IMR-90 (cell line): ENCODE measurements around the gene WDR46. TPM values are rescaled to one million over a fixed set of nuclear protein-coding genes. Genes with fewer than 3 reads are reported as not detected.

Source experiments
- ATAC-seq: fragments of 200-7000 bp; cut with Tn5 transposase; 2 replicates; pipeline ENCODE4 v1.9.1; 2020; ENCODE audit warnings: low read depth, mild to moderate bottlenecking, moderate library complexity
- BruUV-seq: library from RNA; stranded (reverse); fragments of 400-500 nt; replicated peaks from 2 replicates; lab custom pipeline; 2021; lab: Mats Ljungman, UMichigan
- CTCF ChIA-PET: fragments of 300-600 bp; formaldehyde crosslinking; extraction: SDS; loops from one replicate; lab custom pipeline; 2021; ENCODE audit warnings: antibody characterized with exemption; lab: Yijun Ruan, JAX
- POLR2A ChIA-PET: fragments of 300-600 bp; sonication (Branson Sonifier 250); formaldehyde crosslinking; loops from one replicate; lab custom pipeline; 2022; ENCODE audit warnings: antibody characterized with exemption; ENCODE audit not compliant: unreplicated experiment; lab: Charles Lee
- DNase-seq: peaks from one replicate; pipeline ENCODE4 v3.0.0; 2013
- H2AFZ ChIP-seq: replicated peaks from 2 replicates; pipeline ENCODE3; 2013; ENCODE audit warnings: low read length, mild to moderate bottlenecking; ENCODE audit not compliant: poor library complexity
- H2AK5ac ChIP-seq: 2 replicates; pipeline ENCODE4 v1.6.1; 2013; ENCODE audit warnings: low read depth, low read length, inconsistent platforms
- H2AK9ac ChIP-seq: replicated peaks from 2 replicates; pipeline ENCODE3; 2013; ENCODE audit warnings: mild to moderate bottlenecking, low read depth, low read length, moderate library complexity; ENCODE audit not compliant: poor library complexity
- H2BK120ac ChIP-seq: 2 replicates; pipeline ENCODE4 v1.6.1; 2013; ENCODE audit warnings: low read depth, low read length, inconsistent platforms
- H2BK15ac ChIP-seq: 3 replicates; pipeline ENCODE4 v1.6.1; 2013; ENCODE audit warnings: low read depth, low read length, inconsistent platforms
- H2BK20ac ChIP-seq: 2 replicates; pipeline ENCODE4 v1.6.1; 2013; ENCODE audit warnings: low read depth, mild to moderate bottlenecking, inconsistent platforms, low read length, moderate library complexity
- H2BK5ac ChIP-seq: 2 replicates; pipeline ENCODE4 v1.6.1; 2013; ENCODE audit warnings: mild to moderate bottlenecking, low read depth, low read length, inconsistent platforms; ENCODE audit not compliant: poor library complexity, severe bottlenecking
- H3K14ac ChIP-seq: replicated peaks from 2 replicates; pipeline ENCODE4 v1.6.1; 2013; ENCODE audit warnings: low read depth, low read length, inconsistent platforms
- H3K18ac ChIP-seq: 2 replicates; pipeline ENCODE4 v1.6.1; 2013; ENCODE audit warnings: low read depth, low read length, control low read depth
- H3K23ac ChIP-seq: 2 replicates; pipeline ENCODE4 v1.6.1; 2013; ENCODE audit warnings: low read depth, low read length, inconsistent platforms
- H3K27ac ChIP-seq: 2 replicates; pipeline ENCODE4 v1.5.1; 2013; ENCODE audit warnings: mild to moderate bottlenecking, control low read depth, low read length; ENCODE audit not compliant: insufficient read depth
- H3K27me3 ChIP-seq: 2 replicates; pipeline ENCODE4 v1.6.1; 2013; ENCODE audit warnings: low read length; ENCODE audit not compliant: control insufficient read depth, insufficient read depth
- H3K36me3 ChIP-seq: 2 replicates; pipeline ENCODE4 v1.6.1; 2013; ENCODE audit warnings: low read length, mixed read lengths; ENCODE audit not compliant: control insufficient read depth, insufficient read depth
- H3K4ac ChIP-seq: 2 replicates; pipeline ENCODE4 v1.6.1; 2013; ENCODE audit warnings: low read depth, low read length, inconsistent platforms
- H3K4me1 ChIP-seq: 2 replicates; pipeline ENCODE4 v1.6.1; 2013; ENCODE audit warnings: low read length, mixed read lengths; ENCODE audit not compliant: control insufficient read depth, insufficient read depth
- H3K4me2 ChIP-seq: 2 replicates; pipeline ENCODE4 v1.6.1; 2013; ENCODE audit warnings: low read depth, mild to moderate bottlenecking, control low read depth, low read length, moderate library complexity
- H3K4me3 ChIP-seq: 2 replicates; pipeline ENCODE4 v1.5.1; 2013; ENCODE audit warnings: low read depth, mild to moderate bottlenecking, control low read depth, low read length, moderate library complexity; ENCODE audit not compliant: insufficient read depth
- H3K56ac ChIP-seq: 2 replicates; pipeline ENCODE4 v1.6.1; 2013; ENCODE audit warnings: low read length, inconsistent platforms; ENCODE audit not compliant: insufficient read depth; ENCODE audit errors: extremely low read depth
- H3K79me1 ChIP-seq, 2 experiments: 2 replicates each; pipeline ENCODE4 v1.6.1; 2013; ENCODE audit warnings: low read length in 2 of 2, inconsistent platforms in 1 of 2, low read depth in 1 of 2
- H3K9ac ChIP-seq: 2 replicates; pipeline ENCODE4 v1.6.1; 2013; ENCODE audit warnings: low read depth, low read length, control low read depth
- H3K9me1 ChIP-seq: 2 replicates; pipeline ENCODE4 v1.6.1; 2013; ENCODE audit warnings: low read length, inconsistent platforms; ENCODE audit not compliant: insufficient read depth
- H3K9me3 ChIP-seq: 2 replicates; pipeline ENCODE4 v1.6.1; 2013; ENCODE audit warnings: low read length; ENCODE audit not compliant: control insufficient read depth, insufficient read depth
- H4K20me1 ChIP-seq: 2 replicates; pipeline ENCODE4 v1.6.1; 2013; ENCODE audit warnings: low read length, inconsistent platforms; ENCODE audit not compliant: insufficient read depth
- H4K5ac ChIP-seq: 2 replicates; pipeline ENCODE4 v1.6.1; 2013; ENCODE audit warnings: mild to moderate bottlenecking, low read depth, low read length, control low read depth
- H4K8ac ChIP-seq, 2 experiments: 2 replicates each; pipeline ENCODE4 v1.6.1; 2013; ENCODE audit warnings: low read depth in 2 of 2, low read length in 2 of 2, control low read depth in 1 of 2, inconsistent platforms in 1 of 2
- H4K91ac ChIP-seq: 2 replicates; pipeline ENCODE4 v1.6.1; 2013; ENCODE audit warnings: low read depth, low read length, inconsistent platforms; ENCODE audit not compliant: insufficient read depth
- BHLHE40 ChIP-seq: fragments of 150-350 bp; IDR thresholded peaks from 2 replicates; pipeline ENCODE4 v1.6.1; 2016; ENCODE audit warnings: mild to moderate bottlenecking, low read depth, low read length
- CEBPB ChIP-seq: IDR thresholded peaks from 2 replicates; pipeline ENCODE4 v1.6.1; 2012; ENCODE audit warnings: low read depth, low read length, improper control_type of control experiment
- CHD1 ChIP-seq: IDR thresholded peaks from 2 replicates; pipeline ENCODE4 v1.6.1; 2012; ENCODE audit warnings: low read depth, low read length, improper control_type of control experiment
- CTCF ChIP-seq: conservative IDR thresholded peaks from 2 replicates; pipeline ENCODE4 v1.5.1; 2012; ENCODE audit warnings: mild to moderate bottlenecking, low read depth, low read length, improper control_type of control experiment
- ELK1 ChIP-seq: fragments of 150-350 bp; IDR thresholded peaks from 2 replicates; pipeline ENCODE4 v1.6.1; 2016; ENCODE audit warnings: low read depth, mild to moderate bottlenecking, low read length, moderate library complexity, borderline replicate concordance
- FOS ChIP-seq: fragments of 150-350 bp; IDR thresholded peaks from 2 replicates; pipeline ENCODE4 v1.6.1; 2016; ENCODE audit warnings: low read depth, low read length
- MAFK ChIP-seq: IDR thresholded peaks from 2 replicates; pipeline ENCODE4 v1.6.1; 2012; ENCODE audit warnings: low read depth, low read length, improper control_type of control experiment
- MAZ ChIP-seq: IDR thresholded peaks from 2 replicates; pipeline ENCODE4 v1.6.1; 2012; ENCODE audit warnings: low read depth, mild to moderate bottlenecking, low read length, improper control_type of control experiment, moderate library complexity, borderline replicate concordance
- MXI1 ChIP-seq: IDR thresholded peaks from 2 replicates; pipeline ENCODE4 v1.6.1; 2012; ENCODE audit warnings: low read depth, mild to moderate bottlenecking, low read length, moderate library complexity, borderline replicate concordance
- NFE2L2 ChIP-seq: fragments of 150-350 bp; IDR thresholded peaks from 2 replicates; pipeline ENCODE4 v1.6.1; 2016; ENCODE audit warnings: low read depth, mild to moderate bottlenecking, low read length
- POLR2A ChIP-seq: IDR thresholded peaks from 2 replicates; pipeline ENCODE4 v1.6.1; 2012; ENCODE audit warnings: mild to moderate bottlenecking, low read depth, low read length
- RAD21 ChIP-seq: IDR thresholded peaks from 2 replicates; pipeline ENCODE4 v1.6.1; 2012; ENCODE audit warnings: low read length, improper control_type of control experiment
- RCOR1 ChIP-seq: IDR thresholded peaks from 2 replicates; pipeline ENCODE4 v1.6.1; 2012; ENCODE audit warnings: mild to moderate bottlenecking, low read length, improper control_type of control experiment; ENCODE audit not compliant: insufficient replicate concordance
- RFX5 ChIP-seq: IDR thresholded peaks from 2 replicates; pipeline ENCODE4 v1.8.0; 2012; ENCODE audit warnings: low read depth, mild to moderate bottlenecking, low read length, moderate library complexity
- SMC3 ChIP-seq: fragments of 150-350 bp; IDR thresholded peaks from 2 replicates; pipeline ENCODE4 v1.6.1; 2016; ENCODE audit warnings: low read depth, mild to moderate bottlenecking, antibody characterized with exemption, low read length, moderate library complexity
- dilution Hi-C: fragments of 300-500 bp; cut with HindIII; formaldehyde crosslinking; loops from one replicate; pipeline ENCODE4 v1.14.3; 2018; ENCODE audit warnings: low sequenced_read_pairs; ENCODE audit not compliant: unreplicated experiment
- in situ Hi-C: fragments of 300-500 bp; cut with MboI; formaldehyde crosslinking; loops from 3 replicates; pipeline ENCODE4 v1.14.3; 2019; ENCODE audit warnings: low sequenced_read_pairs, inconsistent platforms, mixed read lengths
- intact Hi-C: fragments of 100-400 bp; cut with micrococcal nuclease; formaldehyde crosslinking; loops from 2 replicates; pipeline ENCODE4 v1.10.0; 2022
- polyA plus RNA-seq, 3 experiments: library from polyadenylated mRNA; depleted of rRNA; stranded (reverse); fragments of >200 nt; gene quantifications; 2 replicates each; pipeline ENCODE4 v1.2.3, GENCODE V29; 2012; ENCODE audit warnings: low replicate concordance in 1 of 3
- total RNA-seq: library from RNA; depleted of rRNA; stranded (reverse); fragments of >200 nt; gene quantifications from 2 replicates; pipeline ENCODE4 v1.2.3, GENCODE V29; 2012
- TF ChIP-seq, protein P1 (sequence below): fragments of 150-350 bp; IDR thresholded peaks from 2 replicates; pipeline ENCODE4 v1.6.1; 2017; ENCODE audit warnings: mild to moderate bottlenecking, antibody characterized with exemption, low read length, low read depth

Gene WDR46
- total and polyA plus RNA-seq, 2 of the 4 experiments (the other 2 are of a cell fraction), result 73.8 to 81.6 TPM

- no peak overlapping the region for H2BK15ac ChIP-seq
- no peak overlapping the region for H2BK120ac ChIP-seq
- H3K9me3 ChIP-seq, result no peaks in the 10 kb centered on the region
- H3K18ac ChIP-seq, result no peak overlapping the region
- H2AK9ac ChIP-seq, result no peak overlapping the region
- in situ Hi-C loops, result no loop called here
- no peak overlapping the region for H3K23ac ChIP-seq
- no peaks in the 10 kb centered on the region for H3K36me3 ChIP-seq
- H3K4ac ChIP-seq, result no peak overlapping the region
- H3K9ac ChIP-seq, result no peak overlapping the region
- no peak overlapping the region for H3K56ac ChIP-seq
- no peak overlapping the region for H3K4me2 ChIP-seq
- H2AFZ ChIP-seq, result no peak overlapping the region
- no peaks in the 10 kb centered on the region for H4K20me1 ChIP-seq
- H2BK5ac ChIP-seq, result no peak overlapping the region
- H3K27me3 ChIP-seq, result peaks cover 54% of the 10 kb centered on the region
- ChIA-PET POLR2A (no interaction called here), CTCF (no interaction called here)
- BruUV-seq, result no TSS peak
- DNase-seq, result no peak
- no peak overlapping the region for H3K4me3 ChIP-seq
- dilution Hi-C loops, result no loop called here
- H3K14ac ChIP-seq, result no peak overlapping the region
- intact Hi-C loops, result no loop called here
- ATAC-seq, result no peak
- no peaks in the 10 kb centered on the region for H3K79me1 ChIP-seq
- H3K9me1 ChIP-seq, result no peaks in the 10 kb centered on the region
- H3K4me1 ChIP-seq, result no peaks in the 10 kb centered on the region
- H4K91ac ChIP-seq, result no peak overlapping the region
- H4K5ac ChIP-seq, result no peak overlapping the region
- no peak overlapping the region for H3K27ac ChIP-seq
- H2AK5ac ChIP-seq, result no peak overlapping the region
- no peak overlapping the region for H4K8ac ChIP-seq
- no peak overlapping the region for H2BK20ac ChIP-seq
- no peak for TF ChIP-seq MAFK
- TF ChIP-seq RFX5, result no peak
- TF ChIP-seq FOS, result no peak
- TF ChIP-seq CHD1, result no peak
- no peak for TF ChIP-seq ELK1
- TF ChIP-seq BHLHE40, result no peak
- no peak for TF ChIP-seq RCOR1
- TF ChIP-seq MAZ, result no peak
- no peak for TF ChIP-seq CTCF
- no peak for TF ChIP-seq POLR2A
- no peak for TF ChIP-seq NFE2L2
- TF ChIP-seq CEBPB, result no peak
- TF ChIP-seq, protein P1, sequence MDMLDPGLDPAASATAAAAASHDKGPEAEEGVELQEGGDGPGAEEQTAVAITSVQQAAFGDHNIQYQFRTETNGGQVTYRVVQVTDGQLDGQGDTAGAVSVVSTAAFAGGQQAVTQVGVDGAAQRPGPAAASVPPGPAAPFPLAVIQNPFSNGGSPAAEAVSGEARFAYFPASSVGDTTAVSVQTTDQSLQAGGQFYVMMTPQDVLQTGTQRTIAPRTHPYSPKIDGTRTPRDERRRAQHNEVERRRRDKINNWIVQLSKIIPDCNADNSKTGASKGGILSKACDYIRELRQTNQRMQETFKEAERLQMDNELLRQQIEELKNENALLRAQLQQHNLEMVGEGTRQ, result no peak
- TF ChIP-seq MXI1, result no peak
- TF ChIP-seq RAD21, result no peak
- no peak for TF ChIP-seq SMC3
Measured at GRCh38 chr6:33236328-33236727, 52.7 kb downstream of the WDR46 start.
